Rectal smooth muscle tissue (tissue), 1 donor: ENCODE data around the gene ADM5.
A peak's percentile ranks its signal among the peaks of the same experiment; 100 is the strongest.
"Not testable (repeated sequence)": the region's sequence is repeated elsewhere in the genome, so short reads cannot be mapped to it uniquely, and the experiment has no call there.

Experiments
- H3K27ac ChIP-seq: one replicate; pipeline ENCODE4 v1.7.0; 2013; ENCODE audit warnings: low read depth, low read length, inconsistent platforms
- H3K27me3 ChIP-seq: one replicate; pipeline ENCODE4 v1.7.0; 2013; ENCODE audit warnings: low read length; ENCODE audit not compliant: control insufficient read depth, insufficient read depth
- H3K36me3 ChIP-seq: one replicate; pipeline ENCODE4 v1.7.0; 2013; ENCODE audit warnings: low read length; ENCODE audit not compliant: control insufficient read depth, insufficient read depth
- H3K4me1 ChIP-seq: one replicate; pipeline ENCODE4 v1.7.0; 2013; ENCODE audit warnings: low read length; ENCODE audit not compliant: control insufficient read depth, insufficient read depth
- H3K4me3 ChIP-seq: one replicate; pipeline ENCODE4 v1.7.0; 2013; ENCODE audit warnings: low read length
- H3K9ac ChIP-seq: one replicate; pipeline ENCODE4 v1.7.0; 2013; ENCODE audit warnings: low read length

ADM5 gene

GRCh38 chr19:49704888-49705642 is 15.7 kb downstream of the ADM5 start:
- Histone ChIP-seq H3K27ac (no peak overlapping the region), H3K9ac (no peak overlapping the region), H3K4me1 (no peaks in the 10 kb centered on the region), H3K27me3 (no peaks in the 10 kb centered on the region), H3K4me3 (no peak overlapping the region), H3K36me3 (no peaks in the 10 kb centered on the region)

- no peaks in the 10 kb centered on the region for H3K36me3 ChIP-seq
- H3K9ac ChIP-seq = no peak overlapping the region
- H3K4me3 ChIP-seq = no peak overlapping the region
- no peak overlapping the region for H3K27ac ChIP-seq
- H3K27me3 ChIP-seq = no peaks in the 10 kb centered on the region
- H3K4me1 ChIP-seq = no peaks in the 10 kb centered on the region
Measured at GRCh38 chr19:49705919-49706318, 16.5 kb downstream of the ADM5 start.

GRCh38 chr19:49710372-49710951 is 21.1 kb downstream of the ADM5 start:
- Histone ChIP-seq H3K36me3 (no peaks in the 10 kb centered on the region), H3K27ac (no peak overlapping the region), H3K4me3 (no peak overlapping the region), H3K27me3 (no peaks in the 10 kb centered on the region), H3K4me1 (no peaks in the 10 kb centered on the region), H3K9ac (no peak overlapping the region)

GRCh38 chr19:49712397-49712859 is 23.0 kb downstream of the ADM5 start:
- no peaks in the 10 kb centered on the region for H3K4me1 ChIP-seq
- no peak overlapping the region for H3K9ac ChIP-seq
- no peaks in the 10 kb centered on the region for H3K36me3 ChIP-seq
- no peak overlapping the region for H3K27ac ChIP-seq
- no peak overlapping the region for H3K4me3 ChIP-seq
- H3K27me3 ChIP-seq = no peaks in the 10 kb centered on the region

- no peak overlapping the region for H3K27ac ChIP-seq
- H3K27me3 ChIP-seq = no peaks in the 10 kb centered on the region
- no peaks in the 10 kb centered on the region for H3K36me3 ChIP-seq
- H3K4me1 ChIP-seq = no peaks in the 10 kb centered on the region
- no peak overlapping the region for H3K9ac ChIP-seq
- no peak overlapping the region for H3K4me3 ChIP-seq
Measured at GRCh38 chr19:49713236-49713845, 23.9 kb downstream of the ADM5 start.

- H3K36me3 ChIP-seq = no peaks in the 10 kb centered on the region
- no peaks in the 10 kb centered on the region for H3K27me3 ChIP-seq
- no peak overlapping the region for H3K4me3 ChIP-seq
- no peaks in the 10 kb centered on the region for H3K4me1 ChIP-seq
- no peak overlapping the region for H3K27ac ChIP-seq
- no peak overlapping the region for H3K9ac ChIP-seq
Measured at GRCh38 chr19:49716154-49716553, 26.8 kb downstream of the ADM5 start.

- no peaks in the 10 kb centered on the region for H3K27me3 ChIP-seq
- H3K36me3 ChIP-seq = no peaks in the 10 kb centered on the region
- no peaks in the 10 kb centered on the region for H3K4me1 ChIP-seq
- H3K27ac ChIP-seq = no peak overlapping the region
- H3K4me3 ChIP-seq = peak overlapping the region; percentile 22
- H3K9ac ChIP-seq = no peak overlapping the region
Measured at GRCh38 chr19:49718511-49718910, 29.1 kb downstream of the ADM5 start.

- no peaks in the 10 kb centered on the region for H3K4me1 ChIP-seq
- H3K27me3 ChIP-seq = no peaks in the 10 kb centered on the region
- H3K4me3 ChIP-seq = no peak overlapping the region
- H3K36me3 ChIP-seq = no peaks in the 10 kb centered on the region
- H3K9ac ChIP-seq = no peak overlapping the region
- H3K27ac ChIP-seq = peak overlapping the region; percentile 11
Measured at GRCh38 chr19:49718991-49719390, 29.6 kb downstream of the ADM5 start.

GRCh38 chr19:49719420-49719819 is 30.0 kb downstream of the ADM5 start:
- not testable (repeated sequence) for H3K36me3 ChIP-seq, H3K9ac ChIP-seq, H3K4me1 ChIP-seq, H3K27ac ChIP-seq, H3K27me3 ChIP-seq, H3K4me3 ChIP-seq

- peak overlapping the region; percentile 51 for H3K27ac ChIP-seq
- H3K36me3 ChIP-seq = no peaks in the 10 kb centered on the region
- no peak overlapping the region for H3K4me3 ChIP-seq
- no peaks in the 10 kb centered on the region for H3K4me1 ChIP-seq
- no peaks in the 10 kb centered on the region for H3K27me3 ChIP-seq
- H3K9ac ChIP-seq = no peak overlapping the region
Measured at GRCh38 chr19:49727217-49728030, 38.0 kb downstream of the ADM5 start.

- no peak overlapping the region for H3K4me3 ChIP-seq
- no peak overlapping the region for H3K9ac ChIP-seq
- no peaks in the 10 kb centered on the region for H3K36me3 ChIP-seq
- H3K27me3 ChIP-seq = no peaks in the 10 kb centered on the region
- no peaks in the 10 kb centered on the region for H3K4me1 ChIP-seq
- no peak overlapping the region for H3K27ac ChIP-seq
Measured at GRCh38 chr19:49730166-49730565, 40.8 kb downstream of the ADM5 start.

GRCh38 chr19:49738268-49738667 is 48.9 kb downstream of the ADM5 start:
- Histone ChIP-seq H3K4me1 (no peaks in the 10 kb centered on the region), H3K27ac (no peak overlapping the region), H3K4me3 (no peak overlapping the region), H3K9ac (no peak overlapping the region), H3K27me3 (no peaks in the 10 kb centered on the region), H3K36me3 (no peaks in the 10 kb centered on the region)
